GM19328 (cell line): ENCODE measurements around the gene PLPPR5.
"Not testable (repeated sequence)": the region's sequence is repeated elsewhere in the genome, so short reads cannot be mapped to it uniquely, and the experiment has no call there.

Experiments
- ATAC-seq: cut with Tn5 transposase; IDR thresholded peaks from one replicate; pipeline ENCODE4 v1.9.1; 2021; ENCODE audit warnings: mild to moderate bottlenecking, moderate library complexity; ENCODE audit not compliant: unreplicated experiment

Gene PLPPR5, protein sequence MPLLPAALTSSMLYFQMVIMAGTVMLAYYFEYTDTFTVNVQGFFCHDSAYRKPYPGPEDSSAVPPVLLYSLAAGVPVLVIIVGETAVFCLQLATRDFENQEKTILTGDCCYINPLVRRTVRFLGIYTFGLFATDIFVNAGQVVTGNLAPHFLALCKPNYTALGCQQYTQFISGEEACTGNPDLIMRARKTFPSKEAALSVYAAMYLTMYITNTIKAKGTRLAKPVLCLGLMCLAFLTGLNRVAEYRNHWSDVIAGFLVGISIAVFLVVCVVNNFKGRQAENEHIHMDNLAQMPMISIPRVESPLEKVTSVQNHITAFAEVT

DNA sequence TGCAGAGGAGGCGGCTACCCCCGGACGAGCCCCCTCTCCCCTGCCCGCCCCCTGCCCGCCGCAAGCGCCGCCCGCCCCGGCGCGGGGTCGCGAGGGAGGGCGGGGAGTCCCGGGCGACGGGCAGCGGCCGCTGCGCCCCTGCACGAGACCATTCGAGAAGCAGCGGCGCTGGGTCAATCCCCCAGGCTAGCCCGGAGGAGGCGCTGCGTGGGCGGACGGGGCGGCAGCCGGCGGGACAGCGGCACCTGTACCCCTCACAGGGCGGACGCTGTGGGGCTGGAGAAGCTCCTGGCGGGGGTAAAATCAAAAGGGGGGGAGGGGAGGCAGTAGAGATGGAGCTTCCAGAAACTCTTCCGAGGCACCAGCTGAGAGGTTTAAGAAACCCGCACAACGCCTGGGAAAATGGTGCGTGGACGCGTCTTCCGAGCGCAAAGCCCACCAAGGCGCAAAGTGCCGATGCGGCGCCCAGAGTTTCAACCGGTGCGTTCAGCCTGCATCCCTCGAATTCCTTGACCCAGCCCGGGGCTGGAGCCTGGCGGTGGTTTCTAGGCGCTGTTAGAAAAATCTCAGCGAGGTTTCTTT is at the start of gene PLPPR5:
Gene PLPPR5 (minus strand): TSS at position 1 of the 582 bp plus-strand sequence. CDS start 190 bp downstream, outside the sequence.
- no peak for ATAC-seq

DNA sequence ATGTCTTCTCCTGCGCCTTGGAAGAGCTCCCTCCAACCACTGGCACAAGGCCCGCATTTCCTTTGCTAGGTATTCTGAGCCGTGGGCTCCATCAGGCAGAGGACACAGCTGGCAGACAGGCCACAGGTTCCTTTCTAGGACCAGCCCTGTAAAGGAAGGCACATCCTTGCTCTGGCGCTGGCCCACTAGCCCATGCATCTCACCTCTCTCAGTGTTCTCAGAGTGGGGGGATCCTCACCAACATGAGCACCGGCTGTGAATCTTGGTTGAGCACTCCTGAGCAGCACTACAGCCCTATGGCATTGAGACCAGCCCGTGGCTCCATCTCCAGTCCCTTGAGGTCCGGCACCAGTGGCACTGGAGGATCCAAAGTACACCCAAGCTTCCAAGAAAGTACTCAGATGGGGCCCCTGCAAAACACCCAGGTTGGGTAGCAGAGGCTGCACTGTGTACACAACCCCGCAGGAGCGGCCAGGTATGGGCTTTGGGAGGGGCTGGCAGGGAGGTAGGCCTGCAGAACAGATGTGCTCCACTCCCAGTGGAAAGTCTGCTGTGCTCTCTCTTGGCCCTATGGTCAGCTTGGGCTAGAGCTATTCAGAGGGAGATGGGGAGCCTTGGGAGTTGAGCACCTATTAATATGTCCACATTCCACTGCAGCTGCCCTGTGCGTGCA is 47.1 kb upstream of the PLPPR5 start:
- ATAC-seq, result no peak

DNA sequence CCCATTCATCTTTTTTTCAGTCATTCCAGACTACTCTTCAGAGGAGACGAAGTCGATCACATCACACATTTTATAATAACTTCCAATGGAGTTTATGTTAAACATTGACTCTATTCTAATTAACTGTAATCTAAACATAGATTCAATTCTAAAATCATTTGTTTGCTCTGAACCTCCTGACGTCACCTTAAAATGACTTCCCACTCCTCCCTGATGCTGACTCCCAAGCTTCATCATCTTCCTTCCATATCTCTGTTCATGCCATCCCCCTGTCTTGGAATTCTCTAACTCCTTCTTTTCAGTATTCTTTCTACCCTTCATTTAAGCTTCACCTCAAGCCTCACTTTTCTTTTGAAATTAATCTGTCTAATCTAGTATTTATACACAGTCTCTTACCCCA is 45.1 kb upstream of the PLPPR5 start:
- no peak for ATAC-seq

DNA sequence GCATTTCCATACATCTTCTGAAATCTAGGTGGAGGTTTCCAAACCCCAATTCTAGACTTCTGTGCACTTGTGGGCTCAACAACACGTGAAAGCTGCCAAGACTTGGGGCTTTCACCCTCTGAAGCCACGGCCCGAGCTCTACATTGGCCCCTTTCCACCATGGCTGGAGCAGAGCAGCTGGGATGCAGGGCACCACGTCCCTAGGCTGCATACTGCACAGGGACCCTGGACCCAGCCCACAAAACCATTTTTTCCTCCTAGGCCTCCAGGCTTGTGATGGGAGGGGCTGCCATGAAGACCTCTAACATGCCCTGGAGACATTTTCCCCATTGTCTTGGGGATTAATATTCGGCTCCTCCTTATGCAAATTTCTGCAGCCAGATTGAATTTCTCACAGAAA is 32.1 kb upstream of the PLPPR5 start:
- ATAC-seq, result not testable (repeated sequence)

DNA sequence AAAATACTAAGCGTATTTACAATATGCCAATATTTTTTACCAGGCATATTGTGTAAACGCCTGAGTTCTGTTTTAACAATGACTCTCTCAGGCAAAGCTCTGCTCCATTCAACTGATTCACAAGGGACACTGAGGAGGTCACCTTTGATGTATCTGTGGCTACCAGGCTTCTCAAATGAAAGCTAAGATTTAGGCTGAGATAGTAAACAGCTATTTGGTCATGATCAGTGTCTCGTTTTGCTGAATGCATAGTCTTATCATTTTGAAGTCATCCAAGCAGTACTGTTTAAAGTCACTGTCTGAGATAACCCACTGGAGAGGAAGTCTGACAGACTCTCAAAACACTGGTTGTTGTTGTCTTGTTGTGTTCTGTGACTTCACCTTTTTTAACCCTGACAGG is 13.7 kb upstream of the PLPPR5 start:
- ATAC-seq, result no peak

DNA sequence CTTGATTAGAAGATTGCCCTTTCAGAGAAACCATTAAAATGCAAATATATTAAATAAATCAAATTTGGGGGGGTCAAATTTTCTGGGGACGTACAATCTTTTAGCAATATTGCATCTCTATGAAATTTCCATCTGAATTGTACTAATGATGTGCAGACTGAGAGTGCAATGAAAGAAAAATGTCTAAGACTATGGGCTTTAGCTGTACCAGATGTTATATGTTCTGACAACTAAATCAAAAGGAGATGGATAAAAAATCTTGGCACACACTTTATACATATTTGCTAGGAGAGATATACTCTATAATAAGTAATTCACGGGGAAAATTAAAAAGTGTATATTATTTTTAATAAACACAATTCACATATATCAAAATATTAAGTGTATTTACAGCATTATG is 13.0 kb upstream of the PLPPR5 start:
- ATAC-seq, result no peak

DNA sequence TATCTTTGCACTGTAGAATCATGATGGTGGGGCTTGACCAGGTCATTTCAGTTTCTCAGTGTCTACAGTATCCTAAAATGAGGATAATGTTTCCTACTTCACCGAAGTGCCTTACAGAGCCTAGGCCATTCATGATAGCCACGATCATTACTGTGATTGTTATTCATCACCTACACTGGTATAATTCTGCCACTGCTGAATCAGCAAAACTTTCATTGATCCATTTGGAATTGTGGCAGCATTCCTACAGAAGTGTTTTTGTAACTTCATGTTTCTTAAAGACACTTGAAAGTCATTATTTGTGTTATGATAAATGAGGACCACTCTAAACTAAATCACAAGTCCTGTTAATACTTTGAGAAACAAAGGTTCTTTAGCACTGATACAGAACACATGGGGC is 6.0 kb upstream of the PLPPR5 start:
- ATAC-seq, result no peak

DNA sequence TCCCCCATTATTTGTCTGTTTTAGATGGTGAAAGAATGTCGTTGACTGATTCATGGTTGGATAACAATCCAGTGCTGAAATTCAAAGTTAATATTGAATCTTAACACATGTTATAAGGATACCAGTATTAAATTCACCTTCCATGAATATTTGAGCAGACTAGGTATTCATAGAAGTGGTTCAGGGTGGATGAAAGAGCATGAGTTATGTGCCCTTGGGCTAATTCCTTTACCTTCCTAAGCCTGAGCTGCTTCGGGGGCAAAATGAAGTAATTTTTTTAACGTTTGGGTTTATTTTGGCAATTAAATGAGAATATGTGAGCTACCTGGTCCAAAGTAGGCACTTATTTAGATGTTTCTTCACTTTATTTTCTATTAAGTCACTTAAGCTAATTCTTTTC is 2.7 kb upstream of the PLPPR5 start:
- no peak for ATAC-seq

DNA sequence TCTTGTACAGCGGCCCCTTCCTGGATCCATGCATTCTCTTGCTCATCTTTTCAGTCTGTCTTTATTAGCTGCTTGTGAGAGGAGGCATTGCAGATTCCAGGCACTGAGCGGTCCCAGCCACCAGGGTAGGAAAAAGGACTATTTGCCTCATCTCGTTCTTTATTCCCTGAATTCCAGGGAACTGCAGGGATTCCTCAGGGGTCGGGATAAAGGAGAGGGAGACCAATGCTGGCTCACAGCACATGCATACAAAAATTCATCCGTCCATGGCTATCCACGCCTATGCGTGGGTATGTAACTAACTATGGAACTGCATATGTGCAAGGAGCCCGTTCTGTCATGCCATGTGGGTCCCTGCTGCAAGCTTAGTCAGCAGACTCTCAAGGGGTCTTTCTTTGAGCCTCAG is 879 bp upstream of the PLPPR5 start:
- ATAC-seq, result no peak

DNA sequence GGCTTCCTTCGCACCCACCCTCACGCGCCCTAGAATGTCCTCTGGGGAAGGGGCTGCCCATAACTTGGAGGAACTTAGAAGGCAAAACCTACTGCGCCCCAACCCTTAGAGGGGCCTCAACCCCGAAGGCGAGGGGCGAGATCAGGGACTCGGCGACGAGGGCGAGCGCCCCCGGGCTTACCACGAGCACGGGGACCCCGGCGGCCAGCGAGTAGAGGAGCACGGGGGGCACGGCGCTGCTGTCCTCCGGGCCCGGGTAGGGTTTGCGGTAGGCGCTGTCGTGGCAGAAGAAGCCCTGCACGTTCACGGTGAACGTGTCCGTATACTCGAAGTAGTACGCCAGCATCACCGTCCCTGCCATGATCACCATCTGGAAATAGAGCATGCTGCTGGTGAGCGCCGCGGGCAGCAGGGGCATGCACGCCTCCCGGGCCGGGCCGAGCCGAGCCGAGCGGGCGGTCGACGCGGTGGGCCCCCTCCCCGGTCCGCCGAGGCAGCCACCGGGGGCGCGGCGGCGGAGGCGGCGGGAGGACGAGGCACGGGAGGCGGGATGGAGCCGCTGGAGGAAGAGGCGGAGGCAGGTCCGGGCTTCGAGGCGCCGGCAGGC is 304 bp downstream of the PLPPR5 start:
- ATAC-seq, result no peak

DNA sequence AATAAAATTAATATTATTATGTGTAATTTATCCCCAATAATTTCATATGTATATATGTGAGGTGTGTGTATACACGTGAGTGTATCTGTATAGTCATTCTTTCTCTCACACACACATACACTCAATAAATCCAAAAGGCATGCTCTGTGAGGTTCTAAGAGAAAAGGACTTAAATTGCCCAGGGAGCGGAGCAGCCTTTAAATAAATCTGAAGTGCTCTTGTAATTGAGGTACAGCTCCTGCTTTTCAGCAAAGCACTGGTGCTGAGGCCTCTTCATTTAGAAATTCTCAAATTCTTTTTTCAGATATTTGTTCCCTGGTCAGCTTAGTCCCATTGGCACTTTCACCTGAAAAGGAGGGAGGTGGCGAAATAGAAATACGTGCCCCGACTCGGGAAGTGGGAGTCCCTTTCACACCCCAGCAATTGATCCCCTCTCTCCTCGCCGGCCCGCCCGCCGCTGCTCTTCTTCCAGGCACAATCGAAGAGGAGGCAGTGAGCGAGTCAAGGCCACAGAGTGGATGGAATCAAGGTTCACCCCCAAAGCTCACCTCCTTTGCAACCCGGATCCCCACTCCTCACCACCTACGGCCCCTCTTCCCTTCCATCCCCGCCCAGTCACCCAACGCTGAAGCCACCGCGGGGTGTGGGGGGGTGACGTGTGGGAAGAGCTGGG is 944 bp downstream of the PLPPR5 start:
- no peak for ATAC-seq

DNA sequence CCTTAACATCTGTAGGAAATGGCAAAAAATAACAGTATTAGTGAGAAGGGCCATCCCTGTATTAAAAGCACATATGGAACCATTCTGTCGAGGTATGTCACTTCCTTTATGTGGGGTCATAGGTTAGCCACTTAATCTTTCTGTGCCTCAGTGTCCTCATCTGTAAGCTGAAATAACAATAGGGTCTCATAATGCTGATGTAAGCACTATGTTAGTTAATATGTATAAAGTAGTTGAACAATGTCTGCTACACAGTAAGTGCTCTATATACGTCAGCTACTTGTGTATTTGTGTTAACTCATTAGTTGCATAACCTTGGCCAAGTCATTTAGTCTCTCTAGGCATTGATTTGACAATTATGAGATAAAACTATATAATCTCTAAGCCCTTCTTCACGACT is 11.8 kb downstream of the PLPPR5 start:
- no peak for ATAC-seq

DNA sequence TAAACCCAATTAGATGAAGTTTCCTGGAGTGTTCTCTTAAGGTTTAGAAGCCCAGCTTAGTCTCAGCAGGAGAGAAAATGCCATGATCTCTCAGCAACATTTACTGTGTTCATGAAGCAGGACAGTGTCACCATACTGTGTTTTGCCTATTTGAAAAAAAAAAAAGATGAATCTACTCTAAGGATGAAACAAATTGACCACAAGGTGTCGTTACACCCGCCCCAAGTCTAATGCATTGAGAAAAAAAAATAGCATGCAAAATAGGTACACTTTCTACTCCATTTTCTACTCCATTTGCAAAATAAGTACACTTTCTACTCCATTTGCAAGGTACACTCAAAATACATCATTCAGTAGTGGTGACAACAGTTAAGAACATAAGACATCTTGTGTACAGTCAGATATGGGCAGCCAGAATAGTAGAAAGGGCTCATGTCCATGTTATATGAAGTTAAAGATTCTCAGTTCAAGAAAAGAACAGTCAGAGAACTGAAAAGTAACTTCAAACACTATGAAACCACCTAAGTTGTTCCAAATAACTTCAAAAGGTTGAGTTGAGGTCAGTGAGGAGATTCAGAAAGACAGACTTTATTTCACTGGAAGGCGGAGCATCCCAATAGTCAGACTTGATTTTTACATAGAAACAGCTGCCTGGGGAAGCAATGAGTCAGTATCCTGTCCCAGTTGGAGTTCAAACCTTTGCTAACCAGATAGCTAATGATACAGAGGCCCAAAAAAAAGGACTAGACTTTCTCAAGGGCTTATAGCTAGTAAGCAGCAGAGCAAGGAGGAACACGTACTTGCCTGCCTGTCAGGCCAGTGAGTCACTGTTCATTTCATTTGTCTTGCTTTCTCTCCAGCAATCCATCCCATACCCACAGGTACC is 13.3 kb downstream of the PLPPR5 start:
- no peak for ATAC-seq

DNA sequence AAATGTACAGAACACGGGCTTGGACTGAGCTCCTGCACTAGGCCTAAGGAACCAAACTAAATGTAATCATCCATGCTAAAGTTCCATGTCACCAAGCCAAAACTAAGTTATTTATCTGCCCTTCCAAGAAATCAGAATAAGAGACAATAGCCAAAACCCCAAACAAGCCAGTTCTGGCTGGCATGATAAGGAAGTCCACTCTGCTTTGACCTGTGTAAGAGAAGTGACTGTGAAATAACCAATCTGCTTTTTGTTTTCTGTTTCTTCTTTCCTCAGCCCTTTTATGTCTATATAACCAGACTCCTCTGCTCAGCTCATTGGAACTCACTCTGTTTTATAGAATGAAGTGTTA is 15.1 kb downstream of the PLPPR5 start:
- ATAC-seq, result no peak

DNA sequence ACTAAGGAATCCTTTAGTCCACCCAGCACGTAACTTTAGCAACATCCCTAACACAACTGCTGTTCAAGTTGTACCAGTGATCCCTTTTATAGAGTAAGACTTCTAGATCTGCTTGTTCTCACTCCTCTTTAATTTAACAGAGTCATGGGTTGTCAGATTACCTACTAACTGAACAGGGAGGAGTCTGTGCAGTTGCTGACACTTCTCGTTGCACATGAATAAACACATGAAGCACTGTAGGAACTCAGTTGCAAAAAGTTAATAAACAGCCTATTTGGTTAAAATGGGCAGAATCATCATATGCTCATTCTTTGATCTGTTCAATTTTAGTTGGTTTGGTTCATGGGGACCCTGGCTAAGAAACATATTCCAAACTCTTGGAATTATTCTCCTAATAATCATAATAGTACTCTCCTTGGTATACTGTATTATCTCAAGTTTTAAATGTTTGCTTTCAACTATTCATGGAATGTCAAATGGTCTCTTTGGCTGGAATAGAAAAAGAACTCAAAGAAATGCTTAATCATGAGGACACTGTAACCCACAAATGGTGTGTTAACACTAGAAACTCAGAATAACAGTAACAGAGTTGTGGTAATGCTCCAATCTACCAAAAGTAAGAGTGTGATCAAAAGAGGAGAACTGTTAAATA is 15.6 kb downstream of the PLPPR5 start:
- no peak for ATAC-seq

DNA sequence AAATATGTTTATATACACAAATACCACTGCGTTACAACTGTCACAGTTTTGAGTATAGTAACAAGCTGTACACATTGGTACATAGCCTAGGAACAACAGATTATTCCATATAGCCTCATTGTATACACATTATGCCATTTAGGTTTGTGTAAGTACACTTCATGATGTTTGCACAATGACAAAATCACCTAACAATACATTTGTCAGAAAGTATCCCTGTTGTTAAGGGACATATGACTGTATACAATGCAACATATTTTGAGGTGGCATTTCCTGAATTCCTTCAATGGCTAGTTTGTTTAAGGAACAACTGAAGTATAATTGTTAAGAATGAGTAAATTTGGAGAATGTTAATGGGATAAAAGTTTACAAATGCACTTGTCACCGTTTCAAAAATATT is 19.0 kb downstream of the PLPPR5 start:
- no peak for ATAC-seq

DNA sequence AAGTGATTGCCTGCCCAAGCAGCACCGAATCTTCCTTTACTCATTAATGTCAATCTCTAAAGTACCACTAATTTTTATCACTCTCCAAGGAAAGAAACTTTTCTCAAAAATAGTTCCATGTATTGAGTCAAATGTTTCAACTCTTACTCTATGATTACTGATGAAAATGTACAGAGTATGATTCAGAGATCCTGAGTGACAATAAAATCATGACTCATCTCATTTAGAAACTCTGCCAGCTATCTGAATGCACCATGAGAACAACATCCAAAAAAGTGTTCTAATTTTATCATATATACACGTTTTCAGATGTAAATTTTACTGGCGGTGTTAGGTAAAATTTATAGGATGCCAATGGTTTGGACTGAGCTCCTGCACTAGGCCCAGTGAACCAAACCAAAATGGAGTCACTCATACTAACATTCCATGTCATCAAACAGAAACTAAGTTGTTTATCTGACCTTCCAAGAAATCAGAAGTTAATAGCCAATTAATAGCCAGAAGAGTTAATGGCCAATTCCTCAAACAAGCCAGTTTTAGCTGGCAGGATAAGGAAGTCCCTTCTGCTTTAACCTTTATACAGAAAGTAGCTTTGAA is 22.6 kb downstream of the PLPPR5 start:
- ATAC-seq, result no peak

DNA sequence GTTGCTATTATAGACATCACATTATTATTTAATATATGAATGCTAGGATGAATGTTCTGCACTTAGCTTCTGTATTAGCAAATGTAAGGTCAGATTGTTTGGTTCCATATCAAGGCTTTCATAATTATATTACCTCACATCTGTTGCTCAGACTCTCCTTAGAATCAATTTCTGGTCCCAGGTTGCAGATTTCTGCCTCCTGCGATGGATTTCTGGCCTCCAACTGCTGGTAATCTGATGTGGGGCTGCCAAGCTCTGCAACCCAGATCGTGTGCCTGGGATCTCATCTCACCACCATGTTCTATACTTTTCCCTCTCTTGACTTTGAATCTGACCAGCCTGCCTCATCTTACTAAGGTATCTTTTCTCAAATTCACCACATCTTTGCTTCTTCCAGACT is 25.2 kb downstream of the PLPPR5 start:
- ATAC-seq, result no peak

DNA sequence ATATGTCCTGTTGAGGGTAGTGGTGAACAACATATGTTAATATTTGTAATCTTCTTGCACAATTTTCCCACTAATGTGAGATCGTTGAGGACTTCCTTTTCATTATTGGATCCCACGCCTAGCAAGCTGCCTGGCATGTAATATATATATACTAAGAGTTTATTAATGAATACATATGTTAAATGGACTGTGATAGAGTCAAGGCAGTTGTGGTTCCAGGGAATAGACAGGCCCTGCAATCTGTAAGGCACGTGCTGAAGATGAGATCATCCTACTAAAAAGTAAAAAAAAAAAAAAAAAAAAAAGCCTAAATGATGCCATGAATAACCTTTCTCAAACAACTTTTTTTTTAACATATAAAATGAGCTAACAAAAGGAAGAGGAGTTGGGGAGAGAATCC is 28.9 kb downstream of the PLPPR5 start:
- ATAC-seq, result no peak

DNA sequence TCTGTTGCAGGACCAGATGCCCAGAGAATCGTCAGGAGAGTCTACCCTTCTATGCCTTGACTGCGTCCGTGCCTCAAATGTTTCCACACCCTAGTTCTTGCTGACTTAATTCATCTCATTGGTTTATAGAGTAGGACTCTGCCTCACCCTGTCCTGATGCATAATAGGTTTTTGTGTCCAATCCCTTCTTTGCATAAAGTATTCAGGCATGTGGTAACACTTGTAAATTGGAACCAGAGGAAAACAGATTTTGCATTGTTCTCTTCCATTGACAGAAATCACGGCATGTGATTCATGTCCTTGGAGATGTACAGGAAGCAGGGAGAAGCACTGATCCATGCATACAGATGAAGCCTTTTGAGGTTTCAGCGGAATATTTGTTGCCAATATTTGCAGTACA is 29.5 kb downstream of the PLPPR5 start:
- ATAC-seq, result no peak
